ENCODE data around the gene GDE1.

GDE1 gene, protein sequence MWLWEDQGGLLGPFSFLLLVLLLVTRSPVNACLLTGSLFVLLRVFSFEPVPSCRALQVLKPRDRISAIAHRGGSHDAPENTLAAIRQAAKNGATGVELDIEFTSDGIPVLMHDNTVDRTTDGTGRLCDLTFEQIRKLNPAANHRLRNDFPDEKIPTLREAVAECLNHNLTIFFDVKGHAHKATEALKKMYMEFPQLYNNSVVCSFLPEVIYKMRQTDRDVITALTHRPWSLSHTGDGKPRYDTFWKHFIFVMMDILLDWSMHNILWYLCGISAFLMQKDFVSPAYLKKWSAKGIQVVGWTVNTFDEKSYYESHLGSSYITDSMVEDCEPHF

DNA sequence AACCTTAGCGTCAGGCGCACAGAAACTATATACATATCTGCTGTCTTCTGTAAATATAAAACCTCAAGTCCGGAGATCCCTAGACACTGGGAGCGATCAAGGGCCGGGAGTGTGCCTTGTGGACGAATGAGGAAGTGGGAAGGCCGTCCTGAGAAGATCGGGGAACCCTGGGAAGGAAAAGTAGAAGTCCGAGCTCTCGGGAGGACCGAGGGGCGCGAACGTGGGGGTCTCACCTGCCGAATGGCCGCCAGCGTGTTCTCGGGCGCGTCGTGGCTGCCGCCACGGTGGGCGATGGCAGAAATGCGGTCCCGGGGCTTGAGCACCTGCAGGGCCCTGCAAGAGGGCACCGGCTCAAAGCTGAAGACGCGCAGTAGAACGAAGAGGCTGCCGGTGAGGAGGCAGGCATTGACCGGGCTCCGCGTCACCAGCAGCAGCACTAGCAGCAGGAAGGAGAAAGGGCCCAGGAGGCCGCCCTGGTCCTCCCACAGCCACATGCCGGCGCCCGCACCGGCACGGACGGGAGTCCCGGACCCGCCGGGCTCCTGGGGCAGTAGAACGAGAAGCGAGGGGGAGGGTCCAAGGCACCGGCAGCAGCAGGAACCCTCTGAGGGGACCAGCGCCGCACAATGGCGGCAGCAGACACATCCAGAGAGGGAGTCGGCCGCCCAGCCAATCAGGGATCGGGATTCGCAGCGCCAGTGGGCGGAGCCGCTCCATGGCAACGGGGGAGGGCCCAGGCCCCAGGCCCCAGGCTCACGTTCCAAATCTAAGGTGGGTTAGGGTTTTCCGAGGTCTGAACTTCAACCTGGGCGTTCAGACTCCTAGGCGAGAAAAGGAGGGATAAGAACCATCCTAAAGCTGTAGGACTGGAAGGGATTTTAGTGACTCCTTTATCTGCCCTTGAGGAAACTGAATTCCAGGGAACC, at the start of gene GDE1:
GDE1 (minus strand) TSS at position 628 of the 926 bp plus-strand sequence; CDS start at position 494, 134 bp downstream.
- peaks cover 4% of the 10 kb centered on the region; the same call in 1 of the 2 replicates for H3K4me1 ChIP-seq (ENCODE audit: control insufficient read depth, insufficient read depth, low read length)
- no CpG with 5 or more reads among the region's 62 CpGs for WGBS (ENCODE audit: insufficient coverage, insufficient read length)

DNA sequence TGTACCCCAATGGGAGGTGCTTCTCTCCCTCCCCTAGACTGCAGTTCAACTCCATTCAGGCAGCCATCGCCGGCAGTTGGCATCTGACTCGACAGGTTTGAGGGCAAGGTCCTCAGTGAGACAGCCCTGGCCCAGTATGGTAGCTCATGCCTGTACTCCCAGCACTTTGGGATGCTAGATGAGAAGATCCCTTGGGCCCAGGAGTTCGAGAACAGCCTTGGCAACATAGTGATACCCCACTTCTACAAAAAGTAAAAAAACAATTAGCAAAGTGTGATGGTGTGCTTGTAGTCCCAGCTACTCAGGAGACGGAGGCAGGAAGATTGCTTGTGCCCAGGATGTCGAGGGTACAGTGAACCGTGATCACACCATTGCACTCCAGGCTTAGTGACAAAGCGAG, 45.7 kb upstream of the GDE1 start:
- Histone ChIP-seq H3K4me3 (ENCODE audit: low read length) (no peak overlapping the region), H3K36me3 (ENCODE audit: control insufficient read depth, insufficient read depth, low read length) (peaks cover 4% of the 10 kb centered on the region), H3K9me3 (ENCODE audit: control insufficient read depth, insufficient read depth, low read length) (no peaks in the 10 kb centered on the region), H3K4me1 (ENCODE audit: control insufficient read depth, insufficient read depth, low read length) (no peaks in the 10 kb centered on the region), H3K27ac (ENCODE audit: low read length) (no peak overlapping the region), H3K27me3 (ENCODE audit: control insufficient read depth, insufficient read depth, low read length) (no peaks in the 10 kb centered on the region)
- WGBS (ENCODE audit: insufficient coverage, insufficient read length), result no CpG with 5 or more reads among the region's 8 CpGs
- no peak for DNase-seq (ENCODE audit: low read depth, low spot score)

More for the DNA sequence above, at the start of gene GDE1:
- Histone ChIP-seq H3K27me3 (ENCODE audit: control insufficient read depth, insufficient read depth, low read length) (no peaks in the 10 kb centered on the region), H3K9me3 (ENCODE audit: control insufficient read depth, insufficient read depth, low read length) (no peaks in the 10 kb centered on the region), H3K27ac (ENCODE audit: low read length) (no peak within 1 kb of the TSS), H3K4me3 (ENCODE audit: low read length) (peak within 1 kb of the TSS; percentile 77), H3K36me3 (ENCODE audit: control insufficient read depth, insufficient read depth, low read length) (peaks cover 3% of the 10 kb centered on the region; the same call in 1 of the 2 replicates)
- DNase-seq (ENCODE audit: low read depth, low spot score), result peak; percentile 89

DNA sequence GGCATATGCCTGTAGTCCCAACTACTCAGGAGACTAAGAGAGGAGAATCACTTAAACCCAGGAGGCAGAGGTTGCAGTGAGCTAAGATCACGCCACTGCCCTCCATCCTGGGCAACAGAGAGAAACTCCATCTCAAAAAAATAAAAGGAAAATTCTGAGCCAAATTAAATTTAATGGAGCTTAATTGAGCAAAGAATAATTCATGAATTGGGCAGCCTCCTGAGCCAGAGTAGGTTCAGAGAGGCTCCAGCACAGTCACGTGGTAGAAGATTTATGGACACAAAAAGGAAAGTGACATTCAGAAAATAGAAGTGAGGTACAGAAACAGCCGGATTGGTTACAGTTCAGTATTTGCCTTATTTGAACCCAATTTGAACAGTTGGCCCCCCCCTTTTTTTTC, 44.5 kb upstream of the GDE1 start:
- no peak for DNase-seq (ENCODE audit: low read depth, low spot score)
- Histone ChIP-seq H3K27me3 (ENCODE audit: control insufficient read depth, insufficient read depth, low read length) (no peaks in the 10 kb centered on the region), H3K27ac (ENCODE audit: low read length) (no peak overlapping the region), H3K4me1 (ENCODE audit: control insufficient read depth, insufficient read depth, low read length) (no peaks in the 10 kb centered on the region), H3K9me3 (ENCODE audit: control insufficient read depth, insufficient read depth, low read length) (no peaks in the 10 kb centered on the region), H3K4me3 (ENCODE audit: low read length) (no peak overlapping the region), H3K36me3 (ENCODE audit: control insufficient read depth, insufficient read depth, low read length) (peaks cover 4% of the 10 kb centered on the region)
- WGBS (ENCODE audit: insufficient coverage, insufficient read length), result no CpG with 5 or more reads among the region's 3 CpGs

DNA sequence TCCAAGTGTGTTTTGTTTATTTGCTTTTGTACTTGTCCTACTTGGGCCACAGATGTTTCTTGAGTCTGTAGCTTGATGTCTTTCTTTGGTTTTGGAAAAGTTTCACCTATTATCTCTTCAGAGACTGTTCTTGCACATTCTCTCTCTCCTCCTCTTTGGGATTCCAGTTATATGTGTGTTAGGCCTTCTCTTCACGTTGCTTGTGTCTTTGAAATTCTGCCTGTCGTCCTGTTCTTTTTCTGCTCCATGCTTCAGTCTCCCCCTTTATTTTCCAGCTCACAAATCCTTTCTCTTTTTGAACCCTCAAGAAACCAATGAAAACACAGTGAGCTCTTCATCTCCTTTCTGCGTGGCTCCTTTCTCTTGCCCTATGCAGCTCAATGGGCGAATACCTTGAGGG, 41.5 kb upstream of the GDE1 start:
- WGBS (ENCODE audit: insufficient coverage, insufficient read length), result no CpG with 5 or more reads among the region's 4 CpGs
- H3K27ac ChIP-seq (ENCODE audit: low read length), result no peak overlapping the region
- H3K36me3 ChIP-seq (ENCODE audit: control insufficient read depth, insufficient read depth, low read length), result no peaks in the 10 kb centered on the region
- no peaks in the 10 kb centered on the region for H3K9me3 ChIP-seq (ENCODE audit: control insufficient read depth, insufficient read depth, low read length)
- H3K27me3 ChIP-seq (ENCODE audit: control insufficient read depth, insufficient read depth, low read length), result no peaks in the 10 kb centered on the region
- H3K4me3 ChIP-seq (ENCODE audit: low read length), result no peak overlapping the region
- no peak for DNase-seq (ENCODE audit: low read depth, low spot score)
- no peaks in the 10 kb centered on the region; the same call in 1 of the 2 replicates for H3K4me1 ChIP-seq (ENCODE audit: control insufficient read depth, insufficient read depth, low read length)

DNA sequence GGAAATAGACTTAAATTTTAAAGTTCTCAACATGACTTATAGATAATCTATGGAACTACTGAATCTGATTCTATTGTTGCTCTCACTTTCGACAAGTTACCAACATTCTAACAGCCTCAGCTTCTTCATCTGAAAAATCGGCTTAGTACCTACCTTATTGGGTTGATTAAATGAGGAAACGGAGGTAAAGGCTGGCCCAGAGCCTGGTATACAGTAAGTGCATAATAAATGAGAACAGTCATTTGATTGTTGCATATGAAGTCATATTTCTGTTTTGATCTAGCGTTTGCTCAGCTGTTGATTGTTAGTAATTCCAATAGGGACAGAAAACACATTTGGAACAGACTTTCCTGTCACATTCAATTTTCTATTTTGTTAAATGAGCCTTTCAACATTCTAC, 38.2 kb upstream of the GDE1 start:
- Histone ChIP-seq H3K4me1 (ENCODE audit: control insufficient read depth, insufficient read depth, low read length) (no peaks in the 10 kb centered on the region; the same call in 1 of the 2 replicates), H3K9me3 (ENCODE audit: control insufficient read depth, insufficient read depth, low read length) (no peaks in the 10 kb centered on the region), H3K27me3 (ENCODE audit: control insufficient read depth, insufficient read depth, low read length) (no peaks in the 10 kb centered on the region), H3K4me3 (ENCODE audit: low read length) (no peak overlapping the region), H3K27ac (ENCODE audit: low read length) (no peak overlapping the region), H3K36me3 (ENCODE audit: control insufficient read depth, insufficient read depth, low read length) (no peaks in the 10 kb centered on the region)
- WGBS (ENCODE audit: insufficient coverage, insufficient read length), result no CpG with 5 or more reads among the region's 4 CpGs
- no peak for DNase-seq (ENCODE audit: low read depth, low spot score)

DNA sequence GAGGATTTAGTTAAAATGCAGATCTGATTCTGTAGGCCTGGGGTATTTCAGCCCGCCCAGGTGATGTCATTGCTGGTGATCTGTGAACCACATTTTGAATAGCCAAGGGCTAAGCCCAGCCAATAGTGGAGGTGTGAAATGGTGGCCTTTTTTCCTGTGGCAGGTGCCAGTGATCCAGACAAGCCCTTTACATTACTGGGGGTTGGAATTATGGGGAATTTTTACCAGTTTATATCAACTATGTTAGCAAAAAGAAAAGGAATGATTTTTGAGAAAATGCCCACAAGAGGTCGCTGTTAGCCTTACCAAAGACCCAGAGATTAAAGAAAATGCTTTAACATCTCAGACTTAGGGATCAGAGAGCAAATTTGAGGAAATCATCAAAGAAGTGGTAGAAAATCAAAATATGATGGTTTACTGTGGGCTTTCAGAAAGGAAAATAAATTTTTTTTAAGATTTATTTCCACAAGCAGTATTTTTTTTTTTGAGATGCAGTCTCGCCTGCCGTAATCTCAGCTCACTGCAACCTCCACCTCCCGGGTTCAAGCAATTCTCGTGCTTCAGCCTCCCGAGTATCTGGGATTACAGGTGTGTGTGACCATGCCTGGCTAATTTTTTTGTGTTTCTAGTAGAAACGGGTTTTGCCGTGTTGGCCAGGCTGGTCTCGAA, 37.5 kb upstream of the GDE1 start:
- no peaks in the 10 kb centered on the region; the same call in 1 of the 2 replicates for H3K4me1 ChIP-seq (ENCODE audit: control insufficient read depth, insufficient read depth, low read length)
- no peaks in the 10 kb centered on the region for H3K9me3 ChIP-seq (ENCODE audit: control insufficient read depth, insufficient read depth, low read length)
- no peak overlapping the region for H3K27ac ChIP-seq (ENCODE audit: low read length)
- no peaks in the 10 kb centered on the region for H3K27me3 ChIP-seq (ENCODE audit: control insufficient read depth, insufficient read depth, low read length)
- no CpG with 5 or more reads among the region's 10 CpGs for WGBS (ENCODE audit: insufficient coverage, insufficient read length)
- no peak overlapping the region for H3K4me3 ChIP-seq (ENCODE audit: low read length)
- no peaks in the 10 kb centered on the region for H3K36me3 ChIP-seq (ENCODE audit: control insufficient read depth, insufficient read depth, low read length)
- no peak for DNase-seq (ENCODE audit: low read depth, low spot score)

DNA sequence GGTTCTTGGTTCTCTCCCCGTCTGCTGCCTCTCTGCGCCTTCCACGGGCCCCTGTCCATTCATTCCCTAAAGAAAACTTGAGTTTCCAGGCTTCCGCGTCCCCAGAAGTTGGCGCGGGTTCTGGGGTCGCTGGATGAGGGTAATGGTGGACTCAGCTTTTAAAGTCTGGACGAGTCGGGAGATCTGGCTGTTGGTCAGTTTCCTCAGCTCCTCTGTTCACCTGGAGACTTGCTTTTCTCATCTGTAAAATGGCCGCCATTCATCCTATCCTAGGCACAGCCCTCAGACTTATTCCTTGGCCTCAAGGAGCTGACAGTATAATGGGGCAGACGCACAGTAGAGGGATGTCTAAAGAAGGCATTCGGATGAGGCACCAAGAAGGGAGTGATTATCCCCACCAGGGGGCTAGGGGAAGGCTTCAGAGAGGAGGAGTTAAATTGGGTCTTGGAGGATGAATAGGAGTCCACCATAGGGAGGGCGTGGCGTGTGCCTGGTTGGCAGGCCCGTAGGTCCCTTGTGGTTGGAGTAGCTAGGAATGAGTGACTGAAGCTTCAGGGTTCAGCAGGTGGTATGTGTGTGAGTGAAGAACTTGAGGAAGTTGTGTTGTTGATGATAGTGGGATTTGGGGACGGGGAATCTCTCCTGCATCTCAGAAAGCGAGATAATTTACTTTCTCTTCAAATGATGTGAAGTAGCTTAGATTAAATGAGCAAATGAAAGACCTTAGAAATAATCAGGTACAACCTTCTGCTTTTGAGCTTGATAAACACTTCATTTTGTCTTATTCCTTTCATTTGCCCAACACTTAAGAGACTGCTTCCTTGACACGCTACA, 34.3 kb upstream of the GDE1 start:
- peak; percentile 93 for DNase-seq (ENCODE audit: low read depth, low spot score)
- Histone ChIP-seq H3K9me3 (ENCODE audit: control insufficient read depth, insufficient read depth, low read length) (no peaks in the 10 kb centered on the region), H3K4me3 (ENCODE audit: low read length) (peak overlapping the region; percentile 94), H3K27ac (ENCODE audit: low read length) (no peak overlapping the region), H3K36me3 (ENCODE audit: control insufficient read depth, insufficient read depth, low read length) (no peaks in the 10 kb centered on the region), H3K4me1 (ENCODE audit: control insufficient read depth, insufficient read depth, low read length) (no peaks in the 10 kb centered on the region; the same call in 1 of the 2 replicates), H3K27me3 (ENCODE audit: control insufficient read depth, insufficient read depth, low read length) (no peaks in the 10 kb centered on the region)
- WGBS (ENCODE audit: insufficient coverage, insufficient read length), result no CpG with 5 or more reads among the region's 19 CpGs

DNA sequence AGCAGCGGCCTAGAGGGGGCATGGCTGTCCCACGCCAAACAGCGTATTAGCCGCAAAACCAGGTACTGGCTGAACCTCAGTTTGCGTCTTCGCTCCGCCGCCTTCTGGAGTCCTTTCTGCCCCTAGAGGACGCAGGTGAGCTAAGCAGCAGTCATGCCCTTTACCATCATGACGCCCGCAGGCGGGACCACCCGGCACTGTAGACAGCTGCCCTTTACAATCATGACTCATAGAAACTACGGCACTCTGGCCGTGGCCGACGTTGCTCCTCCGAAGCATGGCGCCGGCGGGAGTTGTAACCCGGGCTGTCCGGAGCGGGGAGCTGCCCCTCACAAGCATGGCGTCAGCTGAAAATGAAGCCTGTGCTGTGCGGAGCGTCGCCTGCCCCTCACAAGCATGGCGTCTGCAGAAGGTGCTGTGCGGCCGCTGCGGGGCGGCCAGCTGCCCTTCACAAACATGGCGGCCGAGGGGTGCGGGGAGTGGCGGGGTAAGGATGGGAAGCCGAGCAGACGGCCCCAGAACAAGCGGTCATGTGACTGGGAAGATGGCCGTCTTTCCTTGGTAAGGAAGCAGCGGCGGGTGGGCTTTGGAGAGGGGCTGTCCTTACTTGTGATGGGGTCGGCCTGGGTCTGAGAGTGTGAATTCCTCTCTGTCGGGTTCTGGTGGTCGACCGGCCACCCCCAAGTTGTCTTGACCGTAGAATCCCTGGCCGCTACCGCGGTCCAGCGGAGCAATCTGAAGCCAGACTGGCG, 33.5 kb upstream of the GDE1 start, which contains the start of gene VPS35L:
VPS35L (plus strand) TSS at position 518 of the 752 bp plus-strand sequence; CDS start at position 545, 27 bp downstream.
- Histone ChIP-seq H3K4me1 (ENCODE audit: control insufficient read depth, insufficient read depth, low read length) (no peaks in the 10 kb centered on the region; the same call in 1 of the 2 replicates), H3K4me3 (ENCODE audit: low read length) (peak within 1 kb of the TSS; percentile 94), H3K27me3 (ENCODE audit: control insufficient read depth, insufficient read depth, low read length) (no peaks in the 10 kb centered on the region), H3K36me3 (ENCODE audit: control insufficient read depth, insufficient read depth, low read length) (no peaks in the 10 kb centered on the region), H3K27ac (ENCODE audit: low read length) (no peak within 1 kb of the TSS), H3K9me3 (ENCODE audit: control insufficient read depth, insufficient read depth, low read length) (no peaks in the 10 kb centered on the region)
- DNase-seq (ENCODE audit: low read depth, low spot score), result peak; percentile 96
- WGBS (ENCODE audit: insufficient coverage, insufficient read length), result no CpG with 5 or more reads among the region's 53 CpGs

DNA sequence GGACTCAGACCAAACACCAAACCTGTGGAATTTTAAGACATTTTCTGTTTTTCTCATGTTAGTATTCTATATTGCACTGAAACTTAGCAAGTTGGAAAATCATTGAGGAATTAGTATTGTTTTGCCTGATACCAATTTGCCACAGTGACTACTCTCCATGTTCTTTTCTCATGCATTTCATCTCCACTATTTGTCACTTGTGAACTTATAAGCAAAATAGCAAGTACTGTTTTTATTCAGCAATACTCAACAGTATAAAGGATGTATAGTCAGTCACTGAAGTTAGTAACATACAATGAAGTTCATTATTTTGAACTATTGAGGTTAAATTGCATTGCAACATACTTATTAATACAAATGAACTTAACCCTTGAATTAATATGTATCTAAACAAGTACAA, 27.8 kb upstream of the GDE1 start:
- no peak for DNase-seq (ENCODE audit: low read depth, low spot score)
- H3K27ac ChIP-seq (ENCODE audit: low read length), result no peak overlapping the region
- H3K27me3 ChIP-seq (ENCODE audit: control insufficient read depth, insufficient read depth, low read length), result no peaks in the 10 kb centered on the region
- no peaks in the 10 kb centered on the region for H3K4me1 ChIP-seq (ENCODE audit: control insufficient read depth, insufficient read depth, low read length)
- H3K9me3 ChIP-seq (ENCODE audit: control insufficient read depth, insufficient read depth, low read length), result no peaks in the 10 kb centered on the region
- H3K4me3 ChIP-seq (ENCODE audit: low read length), result no peak overlapping the region
- H3K36me3 ChIP-seq (ENCODE audit: control insufficient read depth, insufficient read depth, low read length), result no peaks in the 10 kb centered on the region; the same call in 1 of the 2 replicates

Data from iPS DF 6.9 (cell line).